K562 (cell line): ENCODE data around the gene PRKCB. TPM values are rescaled to one million over a fixed set of nuclear protein-coding genes. Genes with fewer than 3 reads are reported as not detected.

Experiments used
- CREB5 ChIP-seq: fragments of 250-450 bp; sonication (Bioruptor Pico); IDR thresholded peaks from 2 replicates; pipeline ENCODE4 v1.5.0; 2020; ENCODE audit warnings: mild to moderate bottlenecking
- CUX1 ChIP-seq: fragments of 200-800 bp; sonication (Bioruptor generic); IDR thresholded peaks from 2 replicates; pipeline ENCODE4 v1.6.1; 2016; ENCODE audit warnings: missing genetic modification characterization, missing compliant biosample characterization
- FOXP4 ChIP-seq: sonication (generic); formaldehyde crosslinking; IDR thresholded peaks from 2 replicates; pipeline ENCODE4 v1.8.0; 2022; ENCODE audit warnings: mild to moderate bottlenecking, missing genetic modification reagents, borderline replicate concordance
- HDAC6 ChIP-seq: IDR thresholded peaks from 2 replicates; pipeline ENCODE4 v1.6.1; 2012; ENCODE audit warnings: low read depth, mild to moderate bottlenecking, control low read depth, inconsistent platforms, low read length, moderate library complexity
- HSF4 ChIP-seq: fragments of 250-450 bp; sonication (Bioruptor Pico); IDR thresholded peaks from 2 replicates; pipeline ENCODE4 v2.1.2; 2022; ENCODE audit warnings: mild to moderate bottlenecking, moderate library complexity, borderline replicate concordance
- PML ChIP-seq: IDR thresholded peaks from 2 replicates; pipeline ENCODE4 v1.6.1; 2012; ENCODE audit warnings: low read length, inconsistent platforms
- SIX5 ChIP-seq, 2 experiments: IDR thresholded peaks; 2 replicates each; pipeline ENCODE4 v1.6.1; 2011; ENCODE audit warnings: low read length in 2 of 2, borderline replicate concordance in 1 of 2, low read depth in 1 of 2, mild to moderate bottlenecking in 1 of 2, moderate library complexity in 1 of 2; ENCODE audit not compliant: insufficient read depth in 1 of 2
- SMARCC2 ChIP-seq: fragments of 450-650 bp; IDR thresholded peaks from 2 replicates; pipeline ENCODE4 v1.6.1; 2017; ENCODE audit warnings: antibody characterized with exemption, moderate library complexity, mild to moderate bottlenecking, low read depth
- THRB ChIP-seq: fragments of 450-650 bp; formaldehyde crosslinking; conservative IDR thresholded peaks from 2 replicates; pipeline ENCODE4 v1.4.0; 2022; ENCODE audit warnings: mild to moderate bottlenecking, missing genetic modification characterization
- ZEB2 ChIP-seq: fragments of 450-650 bp; IDR thresholded peaks from 2 replicates; pipeline ENCODE4 v1.6.1; 2016
- ZFPM2 ChIP-seq: fragments of 250-450 bp; sonication (Bioruptor Pico); IDR thresholded peaks from 2 replicates; pipeline ENCODE4 v1.5.1; 2022; ENCODE audit warnings: mild to moderate bottlenecking
- ZHX1 ChIP-seq: fragments of 150-350 bp; conservative IDR thresholded peaks from 2 replicates; pipeline ENCODE4 v1.6.1; 2014; ENCODE audit warnings: low read length
- polyA plus RNA-seq, 8 experiments: library from polyadenylated mRNA; depleted of rRNA in 4 of 8; stranded (reverse) in 5 of 8; unstranded in 3 of 8; fragments of >200 nt; fragmentation: Nextera tagmentation in 2 of 8; fragmentation: Illumina TruSeq in 1 of 8; extraction: Ambion mirVana in 2 of 8; extraction: Trizol in 1 of 8; gene quantifications; 2 replicates each; pipeline versions ENCODE4 v1.2.1 to v1.2.3, GENCODE V29; 2011 to 2014; ENCODE audit warnings: inconsistent platforms in 1 of 8, missing spikeins in 1 of 8
- total RNA-seq, 7 experiments: library from RNA; depleted of rRNA in 6 of 7; stranded (reverse); fragments of >200 nt in 6 of 7; fragmentation: Illumina TruSeq in 2 of 7; extraction: Trizol in 2 of 7; gene quantifications; 2 replicates each; pipeline versions ENCODE4 v1.2.1 to v1.2.3, GENCODE V29; 2011 to 2021; ENCODE audit warnings: low replicate concordance in 1 of 7

Gene PRKCB
- total and polyA plus RNA-seq, 9 of the 15 experiments (the other 6 are each of a cell fraction or from before 2014, with no cell fraction given): 49.9 to 276 (median 148) TPM

- TF ChIP-seq THRB (CRISPR knock-in tag) (peak; percentile 87; the same call in 1 of the 2 replicates), HDAC6 (no peak), HSF4 (CRISPR knock-in tag) (no peak), SMARCC2 (peak; percentile 96), PML (peak; percentile 96), FOXP4 (CRISPR knock-in tag) (no peak), CREB5 (CRISPR knock-in tag) (no peak), ZHX1 (no peak), SIX5 (IDR thresholded peaks at IDR 0.05; ENCODE audit: borderline replicate concordance in 1 of 2, insufficient read depth in 1 of 2, low read depth in 1 of 2, low read length in 2 of 2) (no peak), CUX1 (CRISPR knock-in tag) (peak; percentile 93; the same call in 1 of the 2 replicates), ZEB2 (peak; percentile 68; the same call in 1 of the 2 replicates), ZFPM2 (CRISPR knock-in tag) (no peak)
Measured at GRCh38 chr16:23901178-23902033, 65.6 kb downstream of the PRKCB start (continued).
